LNCAP (cell line): ENCODE results near the gene TMEM131.

Experiments used
- TF ChIP-seq, protein P1 (sequence below): fragments of 450-650 bp; IDR thresholded peaks from 2 replicates; pipeline ENCODE4 v1.5.1; 2017; ENCODE audit warnings: mild to moderate bottlenecking

TMEM131 gene

GRCh38 chr2:97730245-97730644, 265.5 kb downstream of the TMEM131 start:
- TF ChIP-seq, protein P1, sequence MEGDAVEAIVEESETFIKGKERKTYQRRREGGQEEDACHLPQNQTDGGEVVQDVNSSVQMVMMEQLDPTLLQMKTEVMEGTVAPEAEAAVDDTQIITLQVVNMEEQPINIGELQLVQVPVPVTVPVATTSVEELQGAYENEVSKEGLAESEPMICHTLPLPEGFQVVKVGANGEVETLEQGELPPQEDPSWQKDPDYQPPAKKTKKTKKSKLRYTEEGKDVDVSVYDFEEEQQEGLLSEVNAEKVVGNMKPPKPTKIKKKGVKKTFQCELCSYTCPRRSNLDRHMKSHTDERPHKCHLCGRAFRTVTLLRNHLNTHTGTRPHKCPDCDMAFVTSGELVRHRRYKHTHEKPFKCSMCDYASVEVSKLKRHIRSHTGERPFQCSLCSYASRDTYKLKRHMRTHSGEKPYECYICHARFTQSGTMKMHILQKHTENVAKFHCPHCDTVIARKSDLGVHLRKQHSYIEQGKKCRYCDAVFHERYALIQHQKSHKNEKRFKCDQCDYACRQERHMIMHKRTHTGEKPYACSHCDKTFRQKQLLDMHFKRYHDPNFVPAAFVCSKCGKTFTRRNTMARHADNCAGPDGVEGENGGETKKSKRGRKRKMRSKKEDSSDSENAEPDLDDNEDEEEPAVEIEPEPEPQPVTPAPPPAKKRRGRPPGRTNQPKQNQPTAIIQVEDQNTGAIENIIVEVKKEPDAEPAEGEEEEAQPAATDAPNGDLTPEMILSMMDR = no peak

DNA sequence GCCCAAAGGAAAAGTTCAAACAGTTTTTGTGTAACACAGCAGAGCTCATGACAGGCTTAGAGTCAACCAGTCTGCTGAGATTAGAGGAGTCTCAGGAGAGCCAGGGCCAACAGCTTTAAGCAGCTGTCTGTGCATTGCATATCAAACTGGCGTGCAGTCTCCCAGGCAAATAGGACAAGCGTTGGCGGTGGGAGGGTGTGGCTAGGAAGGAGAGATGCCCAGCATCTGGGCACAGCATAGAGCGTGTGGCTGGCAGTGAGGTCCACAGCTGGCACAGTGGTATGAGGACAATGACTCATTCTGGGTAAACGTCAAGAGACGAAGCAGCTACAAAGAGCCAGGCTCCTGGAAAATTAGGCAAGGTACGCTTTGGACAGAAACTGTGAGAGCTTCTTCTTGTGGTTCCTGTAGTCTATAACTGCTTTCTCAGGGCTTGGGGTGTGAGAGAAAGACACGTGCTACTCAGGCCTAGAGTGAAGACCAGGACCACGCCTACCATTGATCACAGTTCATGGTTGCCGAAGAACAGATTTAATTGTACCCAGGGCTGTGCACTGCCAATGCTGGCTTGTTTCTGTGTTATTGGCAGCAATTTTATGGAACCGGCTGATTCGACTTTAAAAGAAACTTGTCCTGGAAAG, 267.5 kb downstream of the TMEM131 start:
- TF ChIP-seq, protein P1 = no peak

DNA sequence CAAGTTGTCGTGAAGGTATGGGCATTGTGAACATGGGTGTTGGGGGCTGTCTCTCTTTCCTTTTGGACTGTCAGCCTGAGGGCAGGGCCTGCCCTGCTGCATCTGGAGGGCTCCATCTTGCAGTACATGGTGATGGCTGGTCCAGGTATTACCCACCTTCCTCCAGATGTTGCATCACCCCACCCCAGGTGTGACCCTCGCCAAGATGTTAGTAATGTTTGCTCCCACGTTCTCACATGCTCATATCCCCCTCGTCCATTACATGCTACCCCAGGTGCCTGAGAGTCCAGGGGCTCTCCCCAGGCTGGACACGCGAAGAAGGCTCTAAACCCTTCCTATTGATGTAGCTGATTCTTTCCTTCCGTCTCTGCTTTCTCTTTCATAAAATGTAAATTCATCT, 268.5 kb downstream of the TMEM131 start:
- TF ChIP-seq, protein P1 = no peak

GRCh38 chr2:97726261-97727064, 269.3 kb downstream of the TMEM131 start:
- TF ChIP-seq, protein P1 = no peak

DNA sequence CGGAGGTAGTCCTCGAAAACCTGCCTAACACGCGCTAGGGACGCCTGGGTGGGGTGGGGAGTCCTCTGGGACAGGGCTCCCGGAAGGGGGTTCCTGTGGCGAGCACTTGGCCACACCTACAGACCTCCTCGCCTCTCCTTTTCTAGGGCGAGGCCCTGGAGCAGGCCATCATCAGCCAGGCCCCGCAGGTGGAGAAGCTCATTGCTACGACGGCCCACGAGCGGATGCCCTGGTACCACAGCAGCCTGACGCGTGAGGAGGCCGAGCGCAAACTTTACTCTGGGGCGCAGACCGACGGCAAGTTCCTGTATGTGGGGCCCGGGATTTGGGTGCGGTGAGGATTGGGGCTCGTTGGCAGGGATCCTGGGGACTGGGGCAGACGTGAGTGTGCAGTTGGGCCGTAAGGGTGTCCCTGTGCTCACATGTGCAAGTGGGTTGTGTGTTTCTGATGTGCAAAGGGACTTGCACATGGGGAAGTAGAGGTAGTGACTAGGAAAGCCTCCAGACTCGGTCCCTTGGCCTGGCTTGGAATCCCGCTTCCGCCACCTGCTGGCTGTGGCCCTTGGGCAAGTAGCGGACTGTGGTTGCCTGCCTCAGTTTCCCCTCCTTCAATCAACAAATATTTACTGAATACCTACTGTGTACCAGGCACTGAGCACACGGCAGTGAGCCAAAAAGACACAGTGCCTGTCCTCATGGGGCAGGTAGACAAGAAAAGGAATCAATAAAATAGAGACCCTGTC, 270.6 kb downstream of the TMEM131 start:
- TF ChIP-seq, protein P1 = no peak

DNA sequence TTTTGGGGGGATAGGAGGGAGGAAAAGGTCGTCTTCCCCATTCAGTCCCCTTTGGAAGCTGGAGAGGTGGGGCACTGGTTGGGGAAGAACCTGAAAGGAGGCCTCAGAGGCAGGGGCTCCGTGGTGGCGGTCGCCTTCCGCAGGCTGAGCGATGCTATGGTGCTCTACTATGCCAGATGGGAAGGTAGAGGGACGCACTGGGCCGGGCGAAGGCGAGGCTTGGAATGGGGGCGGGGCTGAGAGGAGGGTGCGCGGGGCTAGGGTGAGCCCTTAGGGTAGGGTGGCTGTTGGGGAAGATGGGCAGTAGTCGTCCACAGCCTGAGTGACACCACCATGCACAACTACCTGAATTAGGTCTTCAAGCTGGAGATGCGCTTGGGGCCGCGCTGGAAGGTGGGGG, 271.2 kb downstream of the TMEM131 start:
- TF ChIP-seq, protein P1 = no peak

GRCh38 chr2:97724073-97724410, 271.7 kb downstream of the TMEM131 start:
- TF ChIP-seq, protein P1 = no peak
